ENCODE measurements around the gene PSMD7. TPM values are rescaled to one million over a fixed set of nuclear protein-coding genes. Genes with fewer than 3 reads are reported as not detected.

Gene PSMD7
- total RNA-seq = 66.6 and 88.7 TPM in 2 replicates

DNA sequence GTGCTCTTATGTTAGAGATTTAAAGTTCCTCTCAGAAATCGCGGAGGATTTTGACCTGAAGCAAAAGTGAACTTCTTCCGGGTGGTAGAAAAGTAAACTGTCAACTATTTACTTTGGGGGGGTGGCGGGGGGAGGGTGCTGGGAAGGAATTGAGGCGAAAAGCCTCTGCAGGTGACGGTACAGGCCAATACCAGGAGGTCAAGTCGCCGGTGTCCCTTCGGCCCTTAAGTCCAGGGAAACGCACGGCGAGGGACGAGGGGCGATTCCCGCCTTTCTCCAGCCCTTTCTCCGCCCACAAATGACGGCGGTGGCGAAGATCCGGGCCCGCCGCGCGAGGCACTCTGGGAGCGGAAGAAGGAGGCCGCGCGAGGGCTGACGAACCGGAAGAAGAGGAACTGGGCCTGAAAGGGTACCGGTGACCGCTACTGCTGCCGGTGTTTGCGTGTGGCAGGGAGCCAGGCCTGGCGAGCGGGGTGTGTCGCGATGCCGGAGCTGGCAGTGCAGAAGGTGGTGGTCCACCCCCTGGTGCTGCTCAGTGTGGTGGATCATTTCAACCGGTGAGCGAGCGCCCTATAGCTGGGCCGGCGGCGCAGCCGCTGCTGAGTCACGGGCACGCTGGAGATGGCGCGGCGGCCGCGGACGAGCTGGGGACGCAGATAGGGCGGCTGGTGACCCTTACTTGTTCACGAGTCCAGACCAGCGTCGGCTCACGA, at the start of gene PSMD7:
Gene PSMD7 (plus strand): TSS at position 383 of the 713 bp plus-strand sequence. CDS start 101 bp downstream, at position 484.

Other genes starting within 250 kb of the PSMD7 start
- 0.86 and 1.3 TPM in 2 replicates for gene NPIPB15, start 79.5 kb downstream of the PSMD7 start, total RNA-seq
- gene CLEC18B, start 124.7 kb downstream of the PSMD7 start, total RNA-seq = 1.3 TPM in 1 of 2 replicates, not detected in the other

Data from vein endothelial cell (primary cell).